K562 treated with DMSO at 1 percent for 4 hours (cell line): ENCODE data around the gene UNC45A. TPM values are rescaled to one million over a fixed set of nuclear protein-coding genes. Genes with fewer than 3 reads are reported as not detected.

Source experiments
- total RNA-seq: library from RNA; unstranded; fragments of 300-600 nt; gene quantifications from 2 replicates; pipeline ENCODE4 v1.2.3, GENCODE V29; 2022; ENCODE audit not compliant: insufficient read depth

Gene UNC45A, protein sequence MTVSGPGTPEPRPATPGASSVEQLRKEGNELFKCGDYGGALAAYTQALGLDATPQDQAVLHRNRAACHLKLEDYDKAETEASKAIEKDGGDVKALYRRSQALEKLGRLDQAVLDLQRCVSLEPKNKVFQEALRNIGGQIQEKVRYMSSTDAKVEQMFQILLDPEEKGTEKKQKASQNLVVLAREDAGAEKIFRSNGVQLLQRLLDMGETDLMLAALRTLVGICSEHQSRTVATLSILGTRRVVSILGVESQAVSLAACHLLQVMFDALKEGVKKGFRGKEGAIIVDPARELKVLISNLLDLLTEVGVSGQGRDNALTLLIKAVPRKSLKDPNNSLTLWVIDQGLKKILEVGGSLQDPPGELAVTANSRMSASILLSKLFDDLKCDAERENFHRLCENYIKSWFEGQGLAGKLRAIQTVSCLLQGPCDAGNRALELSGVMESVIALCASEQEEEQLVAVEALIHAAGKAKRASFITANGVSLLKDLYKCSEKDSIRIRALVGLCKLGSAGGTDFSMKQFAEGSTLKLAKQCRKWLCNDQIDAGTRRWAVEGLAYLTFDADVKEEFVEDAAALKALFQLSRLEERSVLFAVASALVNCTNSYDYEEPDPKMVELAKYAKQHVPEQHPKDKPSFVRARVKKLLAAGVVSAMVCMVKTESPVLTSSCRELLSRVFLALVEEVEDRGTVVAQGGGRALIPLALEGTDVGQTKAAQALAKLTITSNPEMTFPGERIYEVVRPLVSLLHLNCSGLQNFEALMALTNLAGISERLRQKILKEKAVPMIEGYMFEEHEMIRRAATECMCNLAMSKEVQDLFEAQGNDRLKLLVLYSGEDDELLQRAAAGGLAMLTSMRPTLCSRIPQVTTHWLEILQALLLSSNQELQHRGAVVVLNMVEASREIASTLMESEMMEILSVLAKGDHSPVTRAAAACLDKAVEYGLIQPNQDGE
- 80.1 and 81.2 TPM in 2 replicates for total RNA-seq

DNA sequence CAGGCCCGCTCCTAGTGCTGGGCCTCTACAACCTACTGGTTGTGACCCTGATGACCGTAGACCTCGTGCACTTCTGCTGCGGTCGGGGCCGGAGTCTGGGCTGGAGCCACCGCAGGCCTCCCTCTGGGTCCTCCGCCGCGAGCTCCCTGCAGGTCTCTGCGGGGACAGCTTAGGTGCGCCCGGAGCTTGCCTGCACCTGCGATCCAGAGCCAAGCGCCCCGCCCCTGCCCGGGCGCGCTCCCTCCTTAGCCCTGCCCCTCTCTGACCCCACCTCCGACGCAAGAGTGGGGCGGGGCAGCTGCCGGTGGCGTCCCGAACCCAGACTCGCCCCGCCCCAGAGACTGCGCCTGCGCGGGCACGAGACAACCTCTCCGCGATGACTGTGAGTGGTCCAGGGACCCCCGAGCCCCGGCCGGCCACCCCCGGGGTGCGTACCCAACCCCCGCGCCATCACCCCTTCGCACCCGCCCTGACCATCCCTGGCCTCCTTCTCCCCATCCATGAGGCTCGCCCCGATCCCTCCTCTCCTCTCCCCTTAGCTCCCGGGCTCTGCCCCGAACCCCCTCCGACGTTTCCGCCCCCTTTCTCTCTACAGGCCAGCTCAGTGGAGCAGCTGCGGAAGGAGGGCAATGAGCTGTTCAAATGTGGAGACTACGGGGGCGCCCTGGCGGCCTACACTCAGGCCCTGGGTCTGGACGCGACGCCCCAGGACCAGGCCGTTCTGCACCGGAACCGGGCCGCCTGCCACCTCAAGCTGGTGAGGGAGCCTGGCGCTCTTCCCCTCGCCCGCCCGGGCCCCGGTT, at the start of gene UNC45A:
UNC45A (plus strand) TSS at position 337 of the 803 bp plus-strand sequence; CDS start at position 377, 40 bp downstream.

DNA sequence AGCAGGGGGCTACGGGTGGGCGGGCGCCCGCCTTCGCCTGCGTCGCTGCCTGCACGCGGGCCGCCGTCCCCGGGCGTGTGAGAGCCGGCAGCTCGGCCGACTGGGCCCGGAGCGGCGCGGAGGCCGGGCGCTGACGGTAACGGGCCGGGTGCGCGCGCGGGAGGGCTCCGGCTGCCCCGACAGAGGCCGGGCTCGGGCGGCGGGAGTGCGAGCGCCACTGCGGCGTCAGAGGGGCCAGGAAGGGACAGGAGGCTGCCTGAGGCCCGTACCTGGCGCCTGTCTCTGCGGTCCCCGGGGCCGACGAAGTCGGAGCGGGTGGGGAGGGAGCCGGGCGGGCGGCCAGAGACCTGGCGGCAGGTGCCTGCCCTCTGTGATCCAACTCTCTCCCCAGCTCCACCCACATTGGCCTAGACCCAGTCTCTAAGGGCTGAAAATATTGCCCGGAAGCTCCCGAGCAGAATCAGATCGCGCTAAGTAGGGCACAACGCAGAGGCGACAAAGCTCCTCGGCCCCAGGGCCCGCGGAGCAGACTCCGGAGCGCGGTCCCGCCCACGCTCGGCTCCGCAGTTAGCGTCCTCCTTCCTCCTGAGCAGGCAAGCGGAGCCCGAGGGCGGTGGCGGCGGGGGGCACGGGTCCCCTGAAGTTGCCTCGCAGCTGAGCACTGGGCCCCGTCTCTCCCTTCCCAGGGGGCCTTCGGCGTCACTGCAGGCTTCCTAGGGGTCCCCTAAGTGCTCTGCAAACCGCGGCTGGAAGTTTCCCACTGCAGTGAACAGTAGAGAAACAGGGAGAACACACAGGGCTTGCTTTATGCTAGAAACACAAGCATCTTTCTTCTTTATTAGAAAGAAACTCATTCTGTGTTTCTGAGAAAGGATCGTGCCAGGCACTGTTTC, 32.0 kb upstream of the UNC45A start, which contains the start of gene MAN2A2:
MAN2A2 (plus strand) TSS at position 463 of the 893 bp plus-strand sequence. CDS start 906 bp downstream, outside the sequence.

DNA sequence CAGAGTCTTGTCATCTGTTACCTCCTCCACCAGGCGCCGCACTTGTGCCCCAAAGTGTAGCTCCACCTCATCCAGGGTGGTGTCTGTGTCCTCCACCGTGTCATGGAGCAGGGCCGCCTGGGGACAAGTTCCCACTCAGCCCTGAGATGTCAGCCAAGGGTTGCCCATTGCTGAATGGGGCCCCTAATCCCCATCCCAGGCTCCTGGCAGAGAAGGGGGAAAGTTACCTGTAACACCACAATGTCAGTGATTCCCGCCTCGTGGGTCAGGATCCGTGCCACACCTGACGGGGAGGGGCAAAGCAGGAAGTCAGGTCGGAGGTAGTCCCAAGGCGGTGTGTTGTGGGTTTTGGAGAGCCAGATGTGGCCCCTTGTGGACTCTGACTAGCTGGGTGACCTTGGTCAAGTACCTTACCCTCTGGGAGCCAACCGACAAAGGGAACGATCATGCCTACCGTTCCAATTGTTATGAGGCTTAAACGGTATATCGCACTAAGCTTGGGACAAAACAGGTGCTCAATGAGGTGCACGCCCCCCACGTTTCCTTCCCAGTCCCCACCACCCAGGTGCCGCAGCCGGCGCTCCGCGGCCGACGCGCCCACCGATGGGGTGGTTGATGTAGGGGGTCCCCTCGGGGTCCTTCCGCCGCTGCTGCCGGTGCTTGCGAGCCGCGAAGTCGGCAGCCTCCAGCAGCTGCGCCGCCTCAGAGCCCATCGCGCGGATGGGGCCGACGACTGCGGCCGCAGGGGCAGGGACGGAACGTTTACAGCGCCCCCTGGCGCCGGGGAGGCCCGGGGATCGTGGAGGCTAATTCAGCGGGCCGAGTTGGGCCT, 3.0 kb upstream of the UNC45A start, which contains the start of gene HDDC3:
HDDC3 (minus strand) TSS at position 722 of the 832 bp plus-strand sequence; CDS start at position 713, 9 bp downstream.

DNA sequence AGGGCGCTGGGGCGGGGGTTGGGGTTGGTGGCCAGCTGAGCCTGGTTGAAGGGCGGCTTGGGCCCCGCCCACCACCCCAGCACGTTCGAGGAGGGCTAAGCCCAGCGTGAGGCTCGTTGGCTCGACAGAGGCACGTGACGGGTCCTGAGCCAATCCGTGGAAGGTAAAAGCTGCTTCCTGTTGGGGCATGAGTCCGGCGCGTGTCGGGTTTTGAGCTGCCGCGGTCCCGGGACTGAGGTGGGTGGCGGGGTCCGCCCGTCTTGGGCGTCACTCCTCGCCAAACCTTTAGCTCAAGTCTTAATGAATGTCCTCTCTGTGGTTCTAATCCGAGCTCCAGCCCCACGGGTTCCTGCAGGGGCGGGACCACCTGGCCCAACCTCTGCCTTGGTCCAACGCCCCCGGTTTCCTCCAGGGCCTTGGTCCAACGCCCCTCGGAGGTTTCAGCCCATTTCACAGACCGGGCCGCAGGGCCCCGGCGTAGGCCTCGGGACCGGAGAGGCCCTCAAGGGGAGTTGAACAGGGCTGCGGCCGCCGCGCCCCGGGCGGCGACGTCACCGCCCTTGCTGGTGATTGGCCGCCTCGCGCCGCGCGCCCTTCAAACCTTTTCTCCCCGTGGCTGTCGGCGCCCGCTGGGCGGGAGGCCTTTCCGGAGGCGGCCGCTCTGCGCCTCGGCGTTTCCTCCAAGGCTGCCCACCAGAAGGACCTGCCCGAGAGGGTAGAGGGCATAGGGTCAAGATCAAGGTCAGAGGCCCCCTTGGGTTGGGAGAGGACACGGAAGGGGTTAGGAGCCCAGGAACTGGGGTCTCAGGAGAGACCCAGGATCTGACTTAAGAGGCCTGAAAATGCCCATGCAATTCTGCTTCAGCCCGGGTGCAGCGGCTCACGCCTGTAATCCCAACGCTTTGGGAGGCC, 19.9 kb downstream of the UNC45A start, which contains the start of gene RCCD1:
RCCD1 (plus strand) TSS at position 173 of the 912 bp plus-strand sequence. CDS start 1,851 bp downstream, outside the sequence.

DNA sequence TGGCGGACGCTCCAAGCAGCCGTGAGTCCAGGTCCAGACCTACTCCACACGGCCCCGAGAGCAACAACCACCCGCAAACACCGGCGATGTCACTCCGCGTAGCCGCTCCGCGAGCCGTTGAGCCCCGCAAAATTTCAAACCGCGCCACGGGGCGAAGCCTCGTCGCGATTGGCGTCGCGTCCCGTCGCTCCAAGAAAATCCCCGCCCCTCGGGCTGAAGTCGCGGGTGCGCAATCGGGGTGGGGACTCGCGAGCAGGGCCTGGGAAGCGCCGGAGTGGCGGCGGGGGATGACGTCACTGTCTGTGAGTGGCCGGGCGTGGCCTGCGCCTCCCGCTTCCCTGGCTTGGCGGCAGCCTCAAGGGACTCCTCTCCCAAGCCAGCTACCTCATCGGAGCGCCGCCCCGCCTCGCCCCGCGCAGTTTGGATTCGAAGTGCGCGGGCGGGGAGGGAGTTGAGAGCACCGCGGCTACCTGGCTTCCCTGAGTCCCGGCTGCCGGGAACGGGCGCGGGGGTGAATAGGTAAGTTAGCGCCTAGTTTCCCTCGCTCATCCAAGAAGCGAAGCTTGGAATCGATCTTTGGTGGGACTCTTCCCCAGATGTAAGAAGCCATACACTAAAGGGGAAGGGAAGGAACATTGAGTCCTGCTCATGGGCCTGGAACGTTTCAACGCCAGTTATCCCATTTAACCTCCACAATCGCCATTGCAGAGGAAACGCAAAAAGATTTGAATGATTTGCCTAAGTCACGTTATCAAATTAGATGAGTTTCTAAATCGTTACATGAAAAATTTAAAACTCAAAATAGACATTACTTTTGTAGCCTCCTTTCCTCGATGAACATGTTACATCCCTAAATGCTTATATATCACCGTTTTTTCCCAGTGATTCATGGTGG, 59.6 kb downstream of the UNC45A start, which contains the start of gene PRC1:
PRC1 (minus strand) TSS at position 119 of the 895 bp plus-strand sequence; CDS start at position 1, 118 bp downstream.

Other genes with a start within 250 kb of the UNC45A start
- 16.0 and 24.3 TPM in 2 replicates for gene BLM, start 217.9 kb upstream of the UNC45A start, total RNA-seq
- 72.3 and 110 TPM in 2 replicates for gene FURIN, start 66.7 kb upstream of the UNC45A start, total RNA-seq
- gene FES, start 50.8 kb upstream of the UNC45A start, total RNA-seq, result 2.9 and 4.5 TPM in 2 replicates
- gene MAN2A2, start 32.0 kb upstream of the UNC45A start, total RNA-seq, result 106 and 153 TPM in 2 replicates
- gene HDDC3, start 2.7 kb upstream of the UNC45A start, total RNA-seq, result 9.4 and 14.4 TPM in 2 replicates
- gene RCCD1, start 19.6 kb downstream of the UNC45A start, total RNA-seq, result 32.7 and 33.8 TPM in 2 replicates
- gene PRC1, start 59.2 kb downstream of the UNC45A start, total RNA-seq, result 112 and 139 TPM in 2 replicates
- 11.9 and 17.8 TPM in 2 replicates for gene VPS33B, start 87.3 kb downstream of the UNC45A start, total RNA-seq
- 0.16 TPM in 1 of 2 replicates, not detected in the other for gene SV2B, start 165.0 kb downstream of the UNC45A start, total RNA-seq